ES-I3 (cell line): ENCODE results near the gene SH3BP2.

Experiments
- H3K36me3 ChIP-seq: 2 replicates; pipeline ENCODE4 v1.6.1; 2013; ENCODE audit warnings: mild to moderate bottlenecking, low read length, control low read depth, moderate library complexity; ENCODE audit not compliant: insufficient read depth
- H3K4me1 ChIP-seq: 2 replicates; pipeline ENCODE4 v1.6.1; 2013; ENCODE audit warnings: mild to moderate bottlenecking, control low read depth, low read length; ENCODE audit not compliant: insufficient read depth
- H3K9ac ChIP-seq: 2 replicates; pipeline ENCODE4 v1.6.1; 2013; ENCODE audit warnings: low read depth, mild to moderate bottlenecking, low read length, moderate library complexity
- H3K9me3 ChIP-seq: 2 replicates; pipeline ENCODE4 v1.6.1; 2013; ENCODE audit warnings: mild to moderate bottlenecking, low read length, moderate library complexity; ENCODE audit not compliant: control insufficient read depth, insufficient read depth

SH3BP2 gene

DNA sequence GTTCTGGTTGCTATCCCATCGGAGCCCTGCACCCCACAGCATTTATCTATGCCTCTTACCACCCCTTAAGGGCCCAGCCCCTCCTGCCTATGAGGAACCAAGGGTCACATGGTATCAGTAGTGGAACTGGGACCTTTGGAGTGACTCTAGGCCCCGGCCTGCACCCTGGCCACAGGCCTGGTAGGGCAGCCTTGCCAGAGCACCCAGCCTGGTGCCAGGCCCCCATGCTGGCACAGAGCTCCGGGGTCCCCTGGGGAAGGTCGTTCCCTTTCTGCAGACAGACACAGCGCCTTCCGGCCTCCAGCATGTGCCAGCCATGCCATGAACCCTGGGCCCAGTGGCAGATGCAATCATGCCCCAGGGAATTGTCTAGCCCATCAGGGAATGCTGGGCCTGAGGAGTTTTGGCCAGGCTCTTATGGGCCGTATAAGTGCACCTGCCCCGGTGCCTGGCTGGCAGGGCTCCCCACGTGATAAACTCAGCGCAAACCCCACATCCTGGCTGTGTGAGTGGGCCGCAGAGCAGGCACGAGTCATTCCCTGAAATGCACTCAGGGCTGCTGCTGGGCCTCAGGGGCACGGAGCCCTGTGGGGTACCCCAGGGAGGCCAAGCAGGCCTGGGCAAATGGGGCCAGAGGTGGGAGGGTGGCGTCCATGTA, 30.9 kb downstream of the SH3BP2 start:
- Histone ChIP-seq H3K4me1 (no peaks in the 10 kb centered on the region), H3K36me3 (0 out of 2 replicates have a peak, but pooled peaks cover 6% of the 10 kb centered on the region), H3K9ac (no peak overlapping the region), H3K9me3 (no peaks in the 10 kb centered on the region)

GRCh38 chr4:2824329-2824835, 31.5 kb downstream of the SH3BP2 start:
- Histone ChIP-seq H3K9me3 (no peaks in the 10 kb centered on the region), H3K4me1 (no peaks in the 10 kb centered on the region), H3K9ac (no peak overlapping the region), H3K36me3 (0 out of 2 replicates have a peak, but pooled peaks cover 6% of the 10 kb centered on the region)

DNA sequence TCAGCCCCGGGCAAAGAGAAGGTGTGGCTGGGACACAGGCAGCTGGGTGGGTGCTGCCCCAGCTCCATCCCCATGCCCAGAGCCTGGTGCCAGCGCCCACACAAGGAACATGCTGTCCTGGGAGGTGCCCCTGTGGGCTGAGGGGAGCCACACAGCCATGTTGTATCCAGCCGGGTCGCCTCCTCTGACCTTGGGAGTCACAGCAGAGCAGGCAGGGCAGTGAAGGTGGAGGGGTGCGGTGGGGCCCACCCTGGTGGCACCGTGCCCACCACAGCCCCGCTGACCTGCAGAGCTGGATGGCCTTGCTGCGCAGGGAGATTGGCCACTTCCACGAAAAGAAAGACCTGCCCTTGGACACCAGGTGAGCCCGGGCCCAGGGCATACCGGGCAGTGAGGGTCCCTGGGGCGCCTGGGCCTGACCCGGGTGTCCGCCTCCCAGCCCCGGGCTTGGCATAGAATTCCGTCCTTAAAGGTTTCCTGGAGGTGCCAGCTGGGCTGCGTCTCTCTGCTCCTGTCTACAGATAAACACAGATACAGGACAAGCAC, 32.0 kb downstream of the SH3BP2 start:
- H3K36me3 ChIP-seq: 0 out of 2 replicates have a peak, but pooled peaks cover 6% of the 10 kb centered on the region
- H3K9ac ChIP-seq: no peak overlapping the region
- H3K9me3 ChIP-seq: no peaks in the 10 kb centered on the region
- H3K4me1 ChIP-seq: no peaks in the 10 kb centered on the region

GRCh38 chr4:2825740-2826139, 32.9 kb downstream of the SH3BP2 start:
- H3K36me3 ChIP-seq: 0 out of 2 replicates have a peak, but pooled peaks cover 6% of the 10 kb centered on the region
- no peak overlapping the region for H3K9ac ChIP-seq
- H3K9me3 ChIP-seq: no peaks in the 10 kb centered on the region
- H3K4me1 ChIP-seq: no peaks in the 10 kb centered on the region

- Histone ChIP-seq H3K9me3 (no peaks in the 10 kb centered on the region), H3K9ac (no peak overlapping the region), H3K36me3 (no peaks in the 10 kb centered on the region), H3K4me1 (no peaks in the 10 kb centered on the region)
These were observed 34.4 kb downstream of the SH3BP2 start for GRCh38 chr4:2827071-2827873.

- Histone ChIP-seq H3K36me3 (no peaks in the 10 kb centered on the region), H3K9ac (no peak overlapping the region), H3K4me1 (no peaks in the 10 kb centered on the region), H3K9me3 (no peaks in the 10 kb centered on the region)
These were observed 35.2 kb downstream of the SH3BP2 start for GRCh38 chr4:2827874-2828751.

- H3K4me1 ChIP-seq: no peaks in the 10 kb centered on the region
- H3K36me3 ChIP-seq: no peaks in the 10 kb centered on the region
These were observed 35.9 kb downstream of the SH3BP2 start for GRCh38 chr4:2828758-2829181.

GRCh38 chr4:2829321-2829932, 36.5 kb downstream of the SH3BP2 start:
- Histone ChIP-seq H3K4me1 (no peaks in the 10 kb centered on the region), H3K36me3 (0 out of 2 replicates have a peak, but pooled peaks cover 6% of the 10 kb centered on the region), H3K9ac (no peak overlapping the region), H3K9me3 (no peaks in the 10 kb centered on the region)

More at GRCh38 chr4:2828758-2829181, 35.9 kb downstream of the SH3BP2 start:
- Histone ChIP-seq H3K9me3 (no peaks in the 10 kb centered on the region), H3K9ac (no peak overlapping the region)

DNA sequence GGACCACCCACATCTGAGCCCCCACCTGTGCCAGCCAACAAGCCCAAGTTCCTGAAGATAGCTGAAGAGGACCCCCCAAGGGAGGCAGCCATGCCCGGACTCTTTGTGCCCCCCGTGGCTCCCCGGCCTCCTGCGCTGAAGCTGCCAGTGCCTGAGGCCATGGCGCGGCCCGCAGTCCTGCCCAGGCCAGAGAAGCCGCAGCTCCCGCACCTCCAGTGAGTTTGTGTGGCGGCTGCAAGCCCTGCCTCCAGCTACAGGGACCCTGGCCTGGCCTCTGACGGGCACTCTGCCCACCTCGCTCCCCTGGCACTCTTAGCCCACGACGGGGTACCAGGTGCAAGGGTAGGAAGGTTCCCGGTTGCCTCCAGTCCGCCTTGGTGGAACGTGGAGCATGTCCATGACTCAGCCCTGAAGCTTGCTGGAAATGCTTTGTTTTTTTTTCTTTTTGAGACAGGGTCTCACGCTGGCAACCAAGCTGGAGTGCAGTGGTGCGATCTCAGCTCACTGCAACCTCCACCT, 37.1 kb downstream of the SH3BP2 start:
- Histone ChIP-seq H3K4me1 (no peaks in the 10 kb centered on the region), H3K9ac (no peak overlapping the region), H3K9me3 (no peaks in the 10 kb centered on the region), H3K36me3 (0 out of 2 replicates have a peak, but pooled peaks cover 7% of the 10 kb centered on the region)

DNA sequence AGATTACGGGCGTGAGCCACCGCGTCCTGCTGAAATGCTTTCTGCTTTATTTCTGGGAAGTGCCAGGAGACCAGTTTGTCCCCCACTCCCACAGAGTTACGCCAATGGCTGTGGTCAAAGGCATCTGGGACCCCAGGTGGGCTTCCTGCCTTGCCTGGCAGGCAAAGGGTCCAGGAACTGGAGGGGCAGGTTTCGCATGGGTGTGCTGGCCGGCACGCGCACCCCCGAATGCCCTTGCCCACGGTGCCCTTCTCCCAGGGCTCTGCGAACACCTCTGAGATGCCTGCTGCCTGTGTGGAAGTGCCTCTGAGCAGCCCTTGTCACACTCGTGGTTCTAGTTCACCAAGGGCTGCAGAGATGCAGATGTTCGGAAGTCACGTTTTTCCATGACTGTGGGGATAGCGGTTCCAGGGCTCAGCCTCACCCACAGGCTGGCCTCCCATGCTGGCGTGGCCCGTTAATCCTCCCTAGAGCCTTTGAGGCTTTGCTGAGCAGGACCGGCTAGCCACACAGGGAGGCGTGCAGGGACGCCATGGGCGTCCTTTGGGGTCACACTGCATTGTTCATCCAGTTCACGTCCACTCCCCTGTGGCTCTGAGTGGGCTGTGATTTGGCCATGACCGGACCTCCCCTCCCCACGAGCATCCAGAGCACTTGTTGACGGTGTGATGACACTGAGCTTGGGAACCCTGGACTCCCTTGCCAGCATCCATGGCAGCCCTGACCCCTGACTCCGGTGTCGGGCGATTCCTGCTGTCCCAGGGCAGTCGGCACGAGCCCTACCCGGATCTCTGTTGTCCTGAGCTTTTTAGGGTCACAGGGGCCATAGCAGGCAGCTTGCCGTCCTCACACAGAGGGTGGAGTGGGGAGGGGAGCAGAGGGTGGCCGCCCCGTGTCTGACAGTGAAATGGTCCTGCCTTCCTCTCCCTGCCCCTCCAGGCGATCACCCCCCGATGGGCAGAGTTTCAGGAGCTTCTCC, 38.0 kb downstream of the SH3BP2 start:
- Histone ChIP-seq H3K36me3 (0 out of 2 replicates have a peak, but pooled peaks cover 7% of the 10 kb centered on the region), H3K4me1 (no peaks in the 10 kb centered on the region), H3K9ac (no peak overlapping the region), H3K9me3 (no peaks in the 10 kb centered on the region)

- H3K9ac ChIP-seq: no peak overlapping the region
- H3K36me3 ChIP-seq: 0 out of 2 replicates have a peak, but pooled peaks cover 7% of the 10 kb centered on the region
- H3K4me1 ChIP-seq: no peaks in the 10 kb centered on the region
- H3K9me3 ChIP-seq: no peaks in the 10 kb centered on the region
These were observed 38.9 kb downstream of the SH3BP2 start for GRCh38 chr4:2831611-2832308.
